WERI-Rb-1 (cell line): Measurements from ENCODE around the gene CDK3.

ENCODE experiments used
- DNase-seq: peaks from one replicate; pipeline ENCODE4 v3.0.0-alpha.2; 2020
- H3K27ac ChIP-seq: fragments of 250-450 bp; sonication (Bioruptor Pico); 2 replicates; pipeline ENCODE4 v1.5.1; 2020; ENCODE audit warnings: mild to moderate bottlenecking, moderate library complexity
- H3K27me3 ChIP-seq: fragments of 250-450 bp; sonication (Bioruptor Pico); 2 replicates; pipeline ENCODE4 v1.5.1; 2021; ENCODE audit warnings: mild to moderate bottlenecking, low read depth, moderate library complexity; ENCODE audit not compliant: insufficient read depth, severe bottlenecking
- H3K36me3 ChIP-seq: fragments of 250-450 bp; sonication (Bioruptor Pico); 2 replicates; pipeline ENCODE4 v1.5.1; 2020; ENCODE audit warnings: mild to moderate bottlenecking, moderate library complexity
- H3K4me3 ChIP-seq: 2 replicates; pipeline ENCODE4 v1.5.1; 2011; ENCODE audit warnings: low read depth, mild to moderate bottlenecking, control low read depth, low read length
- H3K9me3 ChIP-seq: fragments of 250-450 bp; sonication (Bioruptor Pico); 2 replicates; pipeline ENCODE4 v1.5.1; 2021; ENCODE audit warnings: mild to moderate bottlenecking, moderate library complexity; ENCODE audit not compliant: severe bottlenecking
- TF ChIP-seq, protein P1 (sequence below): IDR thresholded peaks from 2 replicates; pipeline ENCODE4 v1.5.1; 2011; ENCODE audit warnings: low read depth, mild to moderate bottlenecking, control low read depth, inconsistent platforms, low read length

Gene CDK3

GRCh38 chr17:76048025-76048605 is 47.5 kb downstream of the CDK3 start:
- no peak for DNase-seq
- H3K4me3 ChIP-seq, result no peak overlapping the region
- H3K27ac ChIP-seq, result no peak overlapping the region
- TF ChIP-seq, protein P1, sequence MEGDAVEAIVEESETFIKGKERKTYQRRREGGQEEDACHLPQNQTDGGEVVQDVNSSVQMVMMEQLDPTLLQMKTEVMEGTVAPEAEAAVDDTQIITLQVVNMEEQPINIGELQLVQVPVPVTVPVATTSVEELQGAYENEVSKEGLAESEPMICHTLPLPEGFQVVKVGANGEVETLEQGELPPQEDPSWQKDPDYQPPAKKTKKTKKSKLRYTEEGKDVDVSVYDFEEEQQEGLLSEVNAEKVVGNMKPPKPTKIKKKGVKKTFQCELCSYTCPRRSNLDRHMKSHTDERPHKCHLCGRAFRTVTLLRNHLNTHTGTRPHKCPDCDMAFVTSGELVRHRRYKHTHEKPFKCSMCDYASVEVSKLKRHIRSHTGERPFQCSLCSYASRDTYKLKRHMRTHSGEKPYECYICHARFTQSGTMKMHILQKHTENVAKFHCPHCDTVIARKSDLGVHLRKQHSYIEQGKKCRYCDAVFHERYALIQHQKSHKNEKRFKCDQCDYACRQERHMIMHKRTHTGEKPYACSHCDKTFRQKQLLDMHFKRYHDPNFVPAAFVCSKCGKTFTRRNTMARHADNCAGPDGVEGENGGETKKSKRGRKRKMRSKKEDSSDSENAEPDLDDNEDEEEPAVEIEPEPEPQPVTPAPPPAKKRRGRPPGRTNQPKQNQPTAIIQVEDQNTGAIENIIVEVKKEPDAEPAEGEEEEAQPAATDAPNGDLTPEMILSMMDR, result no peak
- peaks cover 92% of the 10 kb centered on the region for H3K36me3 ChIP-seq
- no peaks in the 10 kb centered on the region for H3K9me3 ChIP-seq
- no peaks in the 10 kb centered on the region for H3K27me3 ChIP-seq

DNA sequence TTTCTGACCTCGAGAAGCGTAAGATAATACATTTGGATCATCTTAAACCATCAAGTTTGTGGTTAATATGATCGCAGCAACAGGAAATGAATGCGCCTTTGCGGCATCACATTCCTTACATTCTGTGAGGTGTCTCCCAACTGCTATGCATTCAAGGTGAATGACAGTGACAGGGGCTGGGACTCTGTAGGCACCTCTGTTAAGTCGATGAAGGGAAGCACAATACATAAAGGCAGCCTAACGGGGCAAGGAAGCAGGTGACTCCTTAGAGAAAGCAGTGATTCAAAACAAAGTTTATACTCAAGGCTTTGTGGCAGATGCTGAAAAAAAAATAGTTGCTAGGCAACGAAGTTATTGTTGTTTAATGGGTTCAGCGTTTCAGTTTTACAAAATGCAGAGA is 48.1 kb downstream of the CDK3 start:
- no peaks in the 10 kb centered on the region for H3K27me3 ChIP-seq
- no peak overlapping the region for H3K4me3 ChIP-seq
- no peak overlapping the region for H3K27ac ChIP-seq
- H3K36me3 ChIP-seq, result peaks cover 91% of the 10 kb centered on the region
- H3K9me3 ChIP-seq, result no peaks in the 10 kb centered on the region
- TF ChIP-seq, protein P1, result no peak
- no peak for DNase-seq

DNA sequence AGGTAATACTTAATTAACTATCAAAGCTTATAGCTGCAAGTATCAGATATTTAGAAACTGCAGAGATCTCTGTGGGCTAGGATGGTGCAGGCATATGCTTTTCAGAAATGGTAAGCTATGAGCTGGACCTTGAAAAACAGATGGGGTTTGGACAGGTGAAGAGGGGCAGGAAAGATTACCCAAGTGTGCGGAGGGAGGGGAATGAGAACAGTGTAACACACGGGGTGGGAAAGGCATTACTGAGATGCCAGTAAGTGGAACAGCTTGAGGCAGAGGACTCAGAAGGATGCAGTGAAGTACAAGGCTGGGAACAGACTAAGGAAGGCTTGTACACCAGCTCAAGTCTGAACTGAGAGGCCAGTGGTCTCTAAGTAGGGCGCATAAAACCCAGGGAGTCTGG is 48.6 kb downstream of the CDK3 start:
- Histone ChIP-seq H3K4me3 (no peak overlapping the region), H3K27me3 (no peaks in the 10 kb centered on the region), H3K36me3 (peaks cover 91% of the 10 kb centered on the region), H3K9me3 (no peaks in the 10 kb centered on the region), H3K27ac (no peak overlapping the region)
- DNase-seq, result no peak
- TF ChIP-seq, protein P1, result no peak

- no peak overlapping the region for H3K4me3 ChIP-seq
- H3K27me3 ChIP-seq, result no peaks in the 10 kb centered on the region
- DNase-seq, result no peak
- no peaks in the 10 kb centered on the region for H3K9me3 ChIP-seq
- H3K27ac ChIP-seq, result no peak overlapping the region
- TF ChIP-seq, protein P1, result no peak
- H3K36me3 ChIP-seq, result peaks cover 91% of the 10 kb centered on the region
Measured at GRCh38 chr17:76049836-76050537, 49.3 kb downstream of the CDK3 start.

GRCh38 chr17:76050538-76051467 is 50.1 kb downstream of the CDK3 start:
- no peak for DNase-seq
- no peaks in the 10 kb centered on the region for H3K9me3 ChIP-seq
- no peak overlapping the region for H3K4me3 ChIP-seq
- no peak overlapping the region for H3K27ac ChIP-seq
- TF ChIP-seq, protein P1, result no peak
- H3K36me3 ChIP-seq, result peaks cover 90% of the 10 kb centered on the region
- no peaks in the 10 kb centered on the region for H3K27me3 ChIP-seq
